ENCODE data around the gene DCUN1D2.
"Not testable (repeated sequence)": the region's sequence is repeated elsewhere in the genome, so short reads cannot be mapped to it uniquely, and the experiment has no call there.

DCUN1D2 gene

GRCh38 chr13:113489549-113490495, 689 bp downstream of the DCUN1D2 start:
- DNase-seq (ENCODE audit: low read depth): peak; percentile 3

GRCh38 chr13:113489171-113489548, 1.4 kb downstream of the DCUN1D2 start:
- DNase-seq (ENCODE audit: low read depth): no peak

GRCh38 chr13:113488283-113488682, 2.2 kb downstream of the DCUN1D2 start:
- no peak for DNase-seq (ENCODE audit: low read depth)

- no peak for DNase-seq (ENCODE audit: low read depth)
These were observed 3.8 kb downstream of the DCUN1D2 start for GRCh38 chr13:113486698-113487097.

GRCh38 chr13:113485545-113485944, 5.0 kb downstream of the DCUN1D2 start:
- no peak for DNase-seq (ENCODE audit: low read depth)

- DNase-seq (ENCODE audit: low read depth): no peak
These were observed 6.8 kb downstream of the DCUN1D2 start for GRCh38 chr13:113483504-113484293.

GRCh38 chr13:113483081-113483480, 7.4 kb downstream of the DCUN1D2 start:
- no peak for DNase-seq (ENCODE audit: low read depth)

GRCh38 chr13:113479179-113479578, 11.3 kb downstream of the DCUN1D2 start:
- no peak for DNase-seq (ENCODE audit: low read depth)

- DNase-seq (ENCODE audit: low read depth): no peak
These were observed 12.8 kb downstream of the DCUN1D2 start for GRCh38 chr13:113477724-113478123.

GRCh38 chr13:113476811-113477210, 13.7 kb downstream of the DCUN1D2 start:
- no peak for DNase-seq (ENCODE audit: low read depth)

GRCh38 chr13:113475911-113476310, 14.6 kb downstream of the DCUN1D2 start:
- DNase-seq (ENCODE audit: low read depth): no peak

GRCh38 chr13:113475280-113475679, 15.2 kb downstream of the DCUN1D2 start:
- DNase-seq (ENCODE audit: low read depth): no peak

- no peak for DNase-seq (ENCODE audit: low read depth)
These were observed 16.3 kb downstream of the DCUN1D2 start for GRCh38 chr13:113474179-113474578.

GRCh38 chr13:113472355-113473025, 18.0 kb downstream of the DCUN1D2 start:
- no peak for DNase-seq (ENCODE audit: low read depth)

- no peak for DNase-seq (ENCODE audit: low read depth)
These were observed 18.7 kb downstream of the DCUN1D2 start for GRCh38 chr13:113471844-113472243.

- DNase-seq (ENCODE audit: low read depth): not testable (repeated sequence)
These were observed 19.8 kb downstream of the DCUN1D2 start for GRCh38 chr13:113470635-113471163.

- DNase-seq (ENCODE audit: low read depth): no peak
These were observed 20.4 kb downstream of the DCUN1D2 start for GRCh38 chr13:113470073-113470472.

- no peak for DNase-seq (ENCODE audit: low read depth)
These were observed 20.9 kb downstream of the DCUN1D2 start for GRCh38 chr13:113469582-113469981.

GRCh38 chr13:113468472-113469201, 21.9 kb downstream of the DCUN1D2 start:
- no peak for DNase-seq (ENCODE audit: low read depth)

- DNase-seq (ENCODE audit: low read depth): no peak
These were observed 22.5 kb downstream of the DCUN1D2 start for GRCh38 chr13:113468029-113468428.

GRCh38 chr13:113466383-113466782, 24.1 kb downstream of the DCUN1D2 start:
- DNase-seq (ENCODE audit: low read depth): no peak
